NCI-H69 (cell line): ENCODE data around the gene SIK3.

ENCODE experiments used
- DNase-seq: peaks from one replicate; lab custom pipeline; 2025; lab: John Stamatoyannopoulos, UW

The SIK3 gene

GRCh38 chr11:116793772-116794097, 304.5 kb downstream of the SIK3 start:
- peak; percentile 32 for DNase-seq
